ENCODE measurements around the gene NLRP13. TPM values are rescaled to one million over a fixed set of nuclear protein-coding genes. Genes with fewer than 3 reads are reported as not detected.

NLRP13 gene
- total and polyA plus RNA-seq, 2 of the 4 experiments (the other 2 are of a cell fraction), result not detected

GRCh38 chr19:55935206-55935605 lies 3.1 kb upstream of the NLRP13 start:
- no peak overlapping the region for H2BK20ac ChIP-seq (ENCODE audit: low read depth, low read length)
- H3K18ac ChIP-seq (ENCODE audit: low read depth, low read length), result no peak overlapping the region
- ATAC-seq (ENCODE audit: low read depth), result no peak
- H2AK9ac ChIP-seq (replicated peaks; ENCODE audit: low read depth, low read length, poor library complexity), result no peak overlapping the region
- H3K9ac ChIP-seq (ENCODE audit: low read depth, low read length), result no peak overlapping the region
- H3K27me3 ChIP-seq (ENCODE audit: control insufficient read depth, insufficient read depth, low read length), result no peaks in the 10 kb centered on the region
- no peak overlapping the region for H4K5ac ChIP-seq (ENCODE audit: low read depth, low read length)
- in situ Hi-C loops (cut with MboI; ENCODE audit: low sequenced_read_pairs), result no loop called here
- H2AK5ac ChIP-seq (ENCODE audit: low read depth, low read length), result no peak overlapping the region
- H3K14ac ChIP-seq (replicated peaks; ENCODE audit: low read depth, low read length), result no peak overlapping the region
- no peak overlapping the region for H3K56ac ChIP-seq (ENCODE audit: extremely low read depth, insufficient read depth, low read length)
- intact Hi-C loops (cut with micrococcal nuclease), result no loop called here
- no peak overlapping the region for H4K8ac ChIP-seq (ENCODE audit: low read depth in 2 of 2, low read length in 2 of 2)
- no peaks in the 10 kb centered on the region for H3K4me1 ChIP-seq (ENCODE audit: control insufficient read depth, insufficient read depth, low read length)
- H2BK120ac ChIP-seq (ENCODE audit: low read depth, low read length), result no peak overlapping the region
- H3K4ac ChIP-seq (ENCODE audit: low read depth, low read length), result no peak overlapping the region
- no peaks in the 10 kb centered on the region for H4K20me1 ChIP-seq (ENCODE audit: insufficient read depth, low read length)
- no peaks in the 10 kb centered on the region for H3K79me1 ChIP-seq (ENCODE audit: low read depth in 1 of 2, low read length in 2 of 2)
- H2BK5ac ChIP-seq (ENCODE audit: low read depth, low read length, poor library complexity, severe bottlenecking), result no peak overlapping the region
- H4K91ac ChIP-seq (ENCODE audit: insufficient read depth, low read depth, low read length), result no peak overlapping the region
- ChIA-PET CTCF (no interaction called here), POLR2A (ENCODE audit: unreplicated experiment) (no interaction called here)
- no peak for TF ChIP-seq CHD1 (IDR thresholded peaks at IDR 0.05; ENCODE audit: low read depth, low read length)
- TF ChIP-seq ELK1 (IDR thresholded peaks at IDR 0.05; ENCODE audit: borderline replicate concordance, low read depth, low read length), result no peak
- no peak for TF ChIP-seq USF2 (IDR thresholded peaks at IDR 0.05; ENCODE audit: low read depth, low read length)
- TF ChIP-seq RAD21 (IDR thresholded peaks at IDR 0.05; ENCODE audit: low read length), result no peak
- no peak for TF ChIP-seq POLR2A (IDR thresholded peaks at IDR 0.05; ENCODE audit: low read depth, low read length)
- TF ChIP-seq SMC3 (IDR thresholded peaks at IDR 0.05; ENCODE audit: low read depth, low read length), result no peak
- no peak for TF ChIP-seq MXI1 (IDR thresholded peaks at IDR 0.05; ENCODE audit: borderline replicate concordance, low read depth, low read length)
- no peak for TF ChIP-seq RFX5 (IDR thresholded peaks at IDR 0.05; ENCODE audit: low read depth, low read length)
- TF ChIP-seq RCOR1 (IDR thresholded peaks at IDR 0.05; ENCODE audit: insufficient replicate concordance, low read length), result no peak
- TF ChIP-seq BHLHE40 (IDR thresholded peaks at IDR 0.05; ENCODE audit: low read depth, low read length), result no peak
- no peak for TF ChIP-seq CTCF (conservative IDR thresholded peaks at IDR 0.05; ENCODE audit: low read depth, low read length)
- no peak for TF ChIP-seq CEBPB (IDR thresholded peaks at IDR 0.05; ENCODE audit: low read depth, low read length)
- no peak for TF ChIP-seq MAFK (IDR thresholded peaks at IDR 0.05; ENCODE audit: low read depth, low read length)
- TF ChIP-seq NFE2L2 (IDR thresholded peaks at IDR 0.05; ENCODE audit: low read depth, low read length), result no peak
- no peak for TF ChIP-seq FOS (IDR thresholded peaks at IDR 0.05; ENCODE audit: low read depth, low read length)
- H2BK15ac ChIP-seq (ENCODE audit: low read depth, low read length), result no peak overlapping the region
- H3K9me1 ChIP-seq (ENCODE audit: insufficient read depth, low read length), result no peaks in the 10 kb centered on the region
- H3K23ac ChIP-seq (ENCODE audit: low read depth, low read length), result no peak overlapping the region
- dilution Hi-C loops (cut with HindIII; ENCODE audit: low sequenced_read_pairs, unreplicated experiment), result no loop called here
- no peak overlapping the region for H3K27ac ChIP-seq (ENCODE audit: insufficient read depth, low read length)
- no peak overlapping the region for H3K4me3 ChIP-seq (ENCODE audit: insufficient read depth, low read depth, low read length)
- BruUV-seq (replicated peaks), result no TSS peak
- no CpG with 5 or more reads among the region's 9 CpGs for WGBS, 2 experiments (ENCODE audit: extremely low coverage in 2 of 2, insufficient read length in 1 of 2)
- no peak overlapping the region for H3K4me2 ChIP-seq (ENCODE audit: low read depth, low read length)
- no peaks in the 10 kb centered on the region for H3K36me3 ChIP-seq (ENCODE audit: control insufficient read depth, insufficient read depth, low read length)
- H3K9me3 ChIP-seq (ENCODE audit: control insufficient read depth, insufficient read depth, low read length), result peaks cover 35% of the 10 kb centered on the region
- no peak overlapping the region for H2AFZ ChIP-seq (replicated peaks; ENCODE audit: low read length, poor library complexity)
- no peak for DNase-seq
